Measurements from ENCODE around the gene C1QTNF6.
"Not testable (repeated sequence)": the region's sequence is repeated elsewhere in the genome, so short reads cannot be mapped to it uniquely, and the experiment has no call there.

C1QTNF6 gene

DNA sequence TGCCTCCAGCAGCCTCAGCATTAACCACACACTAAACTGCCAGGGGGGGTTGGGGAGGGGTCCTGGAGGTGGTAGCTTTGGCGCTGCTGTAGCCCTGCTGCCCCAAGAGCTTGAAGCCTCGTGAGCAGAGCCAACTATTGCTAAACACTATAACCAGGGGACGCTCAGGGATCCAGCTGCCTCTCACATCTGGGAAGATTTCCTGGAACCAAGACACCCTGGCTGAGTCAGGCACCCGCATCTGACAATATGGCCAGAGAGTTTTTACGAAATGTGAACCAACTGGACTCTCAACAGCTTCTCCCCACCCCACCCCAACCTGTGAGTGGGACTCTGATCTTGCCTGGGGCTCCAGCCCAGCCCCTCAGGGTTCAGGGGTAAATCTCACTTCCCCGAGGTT lies 14.3 kb downstream of the C1QTNF6 start:
- CTCF ChIA-PET, result interaction anchor here (0.5 to 0.7 kb wide), 3 partner anchors 12 to 271 kb away, joined by 3 read pairs; no protein-coding TSS in a partner anchor
- Histone ChIP-seq H3K27ac (ENCODE audit: extremely low read depth, low read depth, low read length) (no peak overlapping the region), H3K4me1 (ENCODE audit: control insufficient read depth, insufficient read depth, low read length) (no peaks in the 10 kb centered on the region; the same call in 1 of the 2 replicates), H3K36me3 (ENCODE audit: control insufficient read depth in 2 of 2, insufficient read depth in 1 of 2, low read length in 2 of 2) (no peaks in the 10 kb centered on the region), H3K9me3 (ENCODE audit: control insufficient read depth, insufficient read depth, low read depth, low read length) (no peaks in the 10 kb centered on the region), H3K4me3 (ENCODE audit: low read depth, low read length) (no peak overlapping the region)
- TF ChIP-seq, protein P1, sequence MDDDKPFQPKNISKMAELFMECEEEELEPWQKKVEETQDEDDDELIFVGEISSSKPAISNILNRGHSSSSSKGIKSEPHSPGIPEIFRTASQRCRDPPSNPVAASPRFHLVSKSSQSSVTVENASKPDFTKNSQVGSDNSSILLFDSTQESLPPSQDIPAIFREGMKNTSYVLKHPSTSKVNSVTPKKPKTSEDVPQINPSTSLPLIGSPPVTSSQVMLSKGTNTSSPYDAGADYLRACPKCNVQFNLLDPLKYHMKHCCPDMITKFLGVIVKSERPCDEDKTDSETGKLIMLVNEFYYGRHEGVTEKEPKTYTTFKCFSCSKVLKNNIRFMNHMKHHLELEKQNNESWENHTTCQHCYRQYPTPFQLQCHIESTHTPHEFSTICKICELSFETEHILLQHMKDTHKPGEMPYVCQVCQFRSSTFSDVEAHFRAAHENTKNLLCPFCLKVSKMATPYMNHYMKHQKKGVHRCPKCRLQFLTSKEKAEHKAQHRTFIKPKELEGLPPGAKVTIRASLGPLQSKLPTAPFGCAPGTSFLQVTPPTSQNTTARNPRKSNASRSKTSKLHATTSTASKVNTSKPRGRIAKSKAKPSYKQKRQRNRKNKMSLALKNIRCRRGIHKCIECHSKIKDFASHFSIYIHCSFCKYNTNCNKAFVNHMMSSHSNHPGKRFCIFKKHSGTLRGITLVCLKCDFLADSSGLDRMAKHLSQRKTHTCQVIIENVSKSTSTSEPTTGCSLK (tag by site-specific recombination; IDR thresholded peaks at IDR 0.05), result no peak
- POLR2A ChIA-PET, result interaction anchor here (1.3 kb wide), 1 partner anchor 26 kb away, joined by 3 read pairs; no protein-coding TSS in a partner anchor

DNA sequence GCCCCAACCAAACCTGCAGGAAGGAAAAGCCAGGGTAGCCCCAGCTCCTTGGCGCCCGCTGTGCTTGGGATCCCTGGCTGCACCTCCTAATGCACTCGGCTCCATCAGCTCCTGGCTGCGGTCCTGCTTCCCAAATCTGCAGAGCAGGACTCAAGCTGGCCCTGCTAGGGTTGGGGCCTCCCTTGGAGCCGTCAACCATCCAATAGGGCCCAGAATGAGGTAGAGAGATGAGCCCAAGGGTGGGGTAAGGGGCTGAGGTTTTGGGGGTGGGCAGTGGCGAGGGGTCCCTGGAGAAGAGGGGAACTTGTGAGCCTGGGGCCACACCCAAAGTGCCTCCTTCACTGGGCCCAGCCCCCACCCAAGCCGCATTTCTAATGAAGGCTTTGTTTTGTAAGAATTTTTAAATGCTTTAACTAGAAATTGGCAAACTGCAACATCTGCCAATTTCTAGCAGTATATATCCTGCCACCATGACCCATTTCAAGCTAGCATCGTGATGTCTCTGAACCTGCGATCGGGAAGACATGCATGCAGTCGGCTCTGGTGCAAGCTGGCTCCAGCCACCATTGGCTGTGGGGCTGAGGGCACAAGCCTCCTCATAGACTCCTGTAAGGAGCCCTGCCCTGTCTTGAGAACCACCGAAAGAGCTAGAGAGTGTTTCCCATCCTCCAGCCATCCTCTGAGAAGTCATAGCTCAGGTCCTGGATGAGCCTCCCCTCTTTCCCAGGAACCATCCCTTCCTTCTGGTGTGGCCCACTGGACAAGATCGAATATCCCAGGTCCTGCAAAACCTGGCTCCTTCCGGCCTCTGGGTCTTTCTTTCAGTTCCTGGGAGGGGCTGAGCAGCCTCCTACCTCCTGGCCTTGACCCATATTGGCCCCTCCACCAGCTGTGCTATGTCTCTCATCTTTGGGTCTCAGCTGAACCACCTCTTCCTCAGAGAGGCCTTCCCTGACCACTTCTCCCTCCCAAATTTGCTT lies 15.5 kb downstream of the C1QTNF6 start:
- TF ChIP-seq ZNF169 (tag by site-specific recombination; IDR thresholded peaks at IDR 0.05), result no peak
- no peaks in the 10 kb centered on the region for H3K36me3 ChIP-seq (ENCODE audit: control insufficient read depth in 2 of 2, insufficient read depth in 1 of 2, low read length in 2 of 2)
- H3K27ac ChIP-seq (ENCODE audit: extremely low read depth, low read depth, low read length), result no peak overlapping the region
- no peaks in the 10 kb centered on the region for H3K4me1 ChIP-seq (ENCODE audit: control insufficient read depth, insufficient read depth, low read length)
- ChIA-PET CTCF (interaction anchor here (0.6 to 0.9 kb wide), 3 partner anchors 13 to 161 kb away, joined by 3 to 4 read pairs (median 4); no protein-coding TSS in a partner anchor), POLR2A (interaction anchor here (0.7 to 1.3 kb wide), 3 partner anchors 27 to 50 kb away, joined by 3 to 5 read pairs (median 4); no protein-coding TSS in a partner anchor)
- H3K4me3 ChIP-seq (ENCODE audit: low read depth, low read length), result no peak overlapping the region
- no peaks in the 10 kb centered on the region for H3K9me3 ChIP-seq (ENCODE audit: control insufficient read depth, insufficient read depth, low read depth, low read length)

DNA sequence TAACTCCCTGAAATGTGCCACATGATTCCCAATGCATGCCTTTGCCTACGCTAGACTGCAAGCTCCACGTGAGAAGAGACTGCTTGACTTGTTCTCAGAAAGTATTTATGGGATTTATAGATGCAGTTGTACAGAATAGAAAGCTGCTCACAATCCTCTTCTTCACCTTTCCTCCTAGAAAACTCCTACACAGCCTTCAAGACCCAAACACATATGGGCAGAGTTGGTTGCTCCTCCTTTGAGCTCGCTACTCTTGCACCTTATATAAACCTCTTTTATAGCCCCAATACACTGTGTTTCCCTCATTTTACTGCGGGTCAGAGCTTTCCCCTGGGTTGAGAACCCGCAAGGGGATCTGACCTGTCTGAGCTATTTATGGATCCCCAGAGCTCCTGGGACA lies 16.4 kb downstream of the C1QTNF6 start:
- CTCF ChIA-PET, result interaction anchor here (0.6 kb wide), 1 partner anchor 14 kb away, joined by 3 read pairs; no protein-coding TSS in a partner anchor
- Histone ChIP-seq H3K27ac (ENCODE audit: extremely low read depth, low read depth, low read length) (no peak overlapping the region), H3K4me1 (ENCODE audit: control insufficient read depth, insufficient read depth, low read length) (no peaks in the 10 kb centered on the region), H3K9me3 (ENCODE audit: control insufficient read depth, insufficient read depth, low read depth, low read length) (no peaks in the 10 kb centered on the region), H3K36me3 (ENCODE audit: control insufficient read depth in 2 of 2, insufficient read depth in 1 of 2, low read length in 2 of 2) (no peaks in the 10 kb centered on the region), H3K4me3 (ENCODE audit: low read depth, low read length) (no peak overlapping the region)
- POLR2A ChIA-PET, result interaction anchor here (1.2 kb wide), 1 partner anchor 28 kb away, joined by 4 read pairs; no protein-coding TSS in a partner anchor
- TF ChIP-seq ZNF561 (tag by site-specific recombination; IDR thresholded peaks at IDR 0.05; ENCODE audit: borderline replicate concordance) (no peak), ZNF138 (tag by site-specific recombination; IDR thresholded peaks at IDR 0.05; ENCODE audit: borderline replicate concordance) (no peak), TCF7L2 (IDR thresholded peaks at IDR 0.05; ENCODE audit: borderline replicate concordance, low read depth, low read length) (no peak), ZSCAN23 (tag by site-specific recombination; IDR thresholded peaks at IDR 0.05) (no peak), ZFP3 (tag by site-specific recombination; IDR thresholded peaks at IDR 0.05; ENCODE audit: low read depth) (peak; percentile 84)

DNA sequence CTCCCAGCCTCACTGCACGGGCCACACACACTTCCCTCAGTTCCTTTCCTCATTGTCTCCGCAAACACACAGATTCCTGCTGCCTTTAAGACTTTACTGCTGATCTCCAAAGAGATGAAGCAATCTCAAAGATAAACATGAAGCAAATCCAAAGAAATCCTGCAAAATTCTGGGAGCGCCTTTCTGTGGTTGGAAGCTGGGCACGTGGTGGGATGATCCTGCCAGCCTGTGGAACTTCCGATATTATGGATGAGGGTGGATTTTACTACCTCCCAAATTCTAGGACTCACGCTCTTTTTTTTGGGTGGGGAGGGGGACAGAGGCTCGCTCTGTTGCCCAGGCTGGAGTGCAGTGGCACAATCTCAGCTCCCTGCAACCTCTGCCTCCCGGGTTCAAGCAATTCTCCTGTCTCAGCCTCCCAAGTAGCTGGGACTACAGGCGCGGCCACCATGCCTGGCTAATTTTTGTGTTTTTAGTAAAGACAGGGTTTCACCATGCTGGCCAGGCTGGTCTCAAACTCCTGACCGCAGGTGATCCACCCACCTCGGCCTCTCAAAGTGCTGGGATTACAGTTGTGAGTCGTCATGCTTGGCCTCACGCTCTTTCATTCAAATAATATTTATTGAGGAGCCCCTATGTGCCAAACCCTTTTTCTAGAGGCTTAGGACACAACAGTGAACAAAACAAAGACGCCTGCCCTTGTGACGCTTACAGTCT lies 17.2 kb downstream of the C1QTNF6 start:
- H3K4me1 ChIP-seq (ENCODE audit: control insufficient read depth, insufficient read depth, low read length); H3K36me3 ChIP-seq (ENCODE audit: control insufficient read depth in 2 of 2, insufficient read depth in 1 of 2, low read length in 2 of 2); H3K27ac ChIP-seq (ENCODE audit: extremely low read depth, low read depth, low read length); H3K4me3 ChIP-seq (ENCODE audit: low read depth, low read length); H3K9me3 ChIP-seq (ENCODE audit: control insufficient read depth, insufficient read depth, low read depth, low read length): not testable (repeated sequence)
- ChIA-PET CTCF (interaction anchor here (0.6 kb wide), 1 partner anchor 13 kb away, joined by 3 read pairs; no protein-coding TSS in a partner anchor), POLR2A (interaction anchor here (1.2 kb wide), 1 partner anchor 29 kb away, joined by 4 read pairs; no protein-coding TSS in a partner anchor)
